T-helper 9 cell (primary cell): ENCODE data around the gene BRD9.
A peak's percentile ranks its signal among the peaks of the same experiment; 100 is the strongest.
"Not testable (repeated sequence)": the region's sequence is repeated elsewhere in the genome, so short reads cannot be mapped to it uniquely, and the experiment has no call there.

Experiments
- DNase-seq: peaks from one replicate; pipeline ENCODE4 v3.0.0-alpha.2; 2020
- total RNA-seq, 2 donors: gene quantifications; one replicate each; lab custom pipeline; 2026; lab: John Stamatoyannopoulos, UW

The BRD9 gene
- 85.6 to 154 reads per million in 2 donors for total RNA-seq

GRCh38 chr5:892394-893136 lies at the start of gene BRD9, which contains the start of gene TRIP13:
TSS of gene BRD9 (minus strand) at chr5:892801. CDS start at chr5:892657, 144 bp downstream.
TSS of gene TRIP13 (plus strand) at chr5:892884. CDS start at chr5:892999, 115 bp downstream.
- DNase-seq, result peak; percentile 79

GRCh38 chr5:940741-941140 lies 48.1 kb upstream of the BRD9 start:
- DNase-seq, result not testable (repeated sequence)

- DNase-seq, result no peak
Observed at GRCh38 chr5:939368-939767, 46.8 kb upstream of the BRD9 start.

- DNase-seq, result no peak
Observed at GRCh38 chr5:937151-937924, 44.7 kb upstream of the BRD9 start.

GRCh38 chr5:936149-937144 lies 43.8 kb upstream of the BRD9 start:
- no peak for DNase-seq

GRCh38 chr5:935510-936084 lies 43.0 kb upstream of the BRD9 start:
- DNase-seq, result no peak

GRCh38 chr5:934381-934967 lies 41.9 kb upstream of the BRD9 start:
- not testable (repeated sequence) for DNase-seq

GRCh38 chr5:933951-934350 lies 41.4 kb upstream of the BRD9 start:
- DNase-seq, result not testable (repeated sequence)

GRCh38 chr5:933251-933861 lies 40.8 kb upstream of the BRD9 start:
- no peak for DNase-seq

- no peak for DNase-seq
Observed at GRCh38 chr5:932628-933250, 40.1 kb upstream of the BRD9 start.

- no peak for DNase-seq
Observed at GRCh38 chr5:932151-932627, 39.6 kb upstream of the BRD9 start.

GRCh38 chr5:931570-932145 lies 39.1 kb upstream of the BRD9 start:
- no peak for DNase-seq

GRCh38 chr5:930866-931265 lies 38.3 kb upstream of the BRD9 start:
- no peak for DNase-seq

GRCh38 chr5:929596-929995 lies 37.0 kb upstream of the BRD9 start:
- DNase-seq, result no peak

GRCh38 chr5:929182-929581 lies 36.6 kb upstream of the BRD9 start:
- not testable (repeated sequence) for DNase-seq

- no peak for DNase-seq
Observed at GRCh38 chr5:927172-928015, 34.8 kb upstream of the BRD9 start.

- DNase-seq, result no peak
Observed at GRCh38 chr5:926417-927171, 34.0 kb upstream of the BRD9 start.

GRCh38 chr5:923281-923873 lies 30.8 kb upstream of the BRD9 start:
- peak; percentile 53 for DNase-seq
